ENCODE results near the gene ATXN7.

DNA sequence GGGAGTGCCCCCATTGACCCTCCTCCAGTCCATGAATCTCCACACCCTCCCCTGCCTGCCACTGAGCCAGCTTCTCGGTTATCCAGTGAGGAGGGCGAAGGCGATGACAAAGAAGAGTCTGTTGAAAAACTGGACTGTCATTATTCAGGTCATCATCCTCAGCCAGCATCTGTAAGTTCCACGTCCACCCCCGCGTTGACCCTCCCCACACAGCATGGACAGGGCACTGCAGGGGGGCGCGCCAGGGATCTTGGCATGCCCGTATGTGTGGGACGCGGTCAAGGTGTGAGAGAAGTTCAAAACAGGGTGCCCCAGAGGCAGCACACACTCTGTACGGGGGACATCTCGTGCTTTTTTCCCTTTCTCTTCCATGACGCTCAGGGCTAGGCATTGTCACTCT lies 126.5 kb downstream of the ATXN7 start:
- TF ChIP-seq, protein P1, sequence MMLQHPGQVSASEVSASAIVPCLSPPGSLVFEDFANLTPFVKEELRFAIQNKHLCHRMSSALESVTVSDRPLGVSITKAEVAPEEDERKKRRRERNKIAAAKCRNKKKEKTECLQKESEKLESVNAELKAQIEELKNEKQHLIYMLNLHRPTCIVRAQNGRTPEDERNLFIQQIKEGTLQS (IDR thresholded peaks at IDR 0.05), result no peak
- TF ChIP-seq EZH2 (IDR thresholded peaks at IDR 0.05), result no peak
- TF ChIP-seq JUND (IDR thresholded peaks at IDR 0.05), result no peak
- TF ChIP-seq, protein P2, sequence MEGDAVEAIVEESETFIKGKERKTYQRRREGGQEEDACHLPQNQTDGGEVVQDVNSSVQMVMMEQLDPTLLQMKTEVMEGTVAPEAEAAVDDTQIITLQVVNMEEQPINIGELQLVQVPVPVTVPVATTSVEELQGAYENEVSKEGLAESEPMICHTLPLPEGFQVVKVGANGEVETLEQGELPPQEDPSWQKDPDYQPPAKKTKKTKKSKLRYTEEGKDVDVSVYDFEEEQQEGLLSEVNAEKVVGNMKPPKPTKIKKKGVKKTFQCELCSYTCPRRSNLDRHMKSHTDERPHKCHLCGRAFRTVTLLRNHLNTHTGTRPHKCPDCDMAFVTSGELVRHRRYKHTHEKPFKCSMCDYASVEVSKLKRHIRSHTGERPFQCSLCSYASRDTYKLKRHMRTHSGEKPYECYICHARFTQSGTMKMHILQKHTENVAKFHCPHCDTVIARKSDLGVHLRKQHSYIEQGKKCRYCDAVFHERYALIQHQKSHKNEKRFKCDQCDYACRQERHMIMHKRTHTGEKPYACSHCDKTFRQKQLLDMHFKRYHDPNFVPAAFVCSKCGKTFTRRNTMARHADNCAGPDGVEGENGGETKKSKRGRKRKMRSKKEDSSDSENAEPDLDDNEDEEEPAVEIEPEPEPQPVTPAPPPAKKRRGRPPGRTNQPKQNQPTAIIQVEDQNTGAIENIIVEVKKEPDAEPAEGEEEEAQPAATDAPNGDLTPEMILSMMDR (IDR thresholded peaks at IDR 0.05 in 2 of 3, conservative IDR thresholded peaks at IDR 0.05 in 1 of 3; ENCODE audit: borderline replicate concordance in 1 of 3, insufficient read depth in 1 of 3, low read depth in 2 of 3, low read length in 2 of 3), result no peak
- TF ChIP-seq, protein P3, sequence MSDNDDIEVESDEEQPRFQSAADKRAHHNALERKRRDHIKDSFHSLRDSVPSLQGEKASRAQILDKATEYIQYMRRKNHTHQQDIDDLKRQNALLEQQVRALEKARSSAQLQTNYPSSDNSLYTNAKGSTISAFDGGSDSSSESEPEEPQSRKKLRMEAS (IDR thresholded peaks at IDR 0.05), result no peak
- TF ChIP-seq ZNF274 (IDR thresholded peaks at IDR 0.05; ENCODE audit: low read depth, low read length), result no peak
- no peak for TF ChIP-seq YY1 (IDR thresholded peaks at IDR 0.05; ENCODE audit: extremely low read depth, insufficient replicate concordance, low read depth, low read length)
- TF ChIP-seq POLR2AphosphoS5 (IDR thresholded peaks at IDR 0.05; ENCODE audit: low read depth, low read length), result no peak
- TF ChIP-seq POLR2A (IDR thresholded peaks at IDR 0.05; ENCODE audit: borderline replicate concordance, extremely low read depth, insufficient read depth, insufficient read length), result no peak

All from HCT116 (cell line).